H1 (cell line): ENCODE results near the gene GSG1L2.

ENCODE experiments used
- CTCF ChIP-seq, 3 experiments: IDR thresholded peaks; 1 replicate in 2 of 3; 2 replicates in 1 of 3; pipeline versions ENCODE4 v1.5.1 to v1.6.1; 2011; ENCODE audit warnings: low read length in 3 of 3, mild to moderate bottlenecking in 3 of 3, inconsistent platforms in 2 of 3, low read depth in 1 of 3, moderate library complexity in 1 of 3; ENCODE audit not compliant: insufficient read depth in 1 of 3; ENCODE audit errors: control extremely low read depth in 1 of 3
- EZH2 ChIP-seq: fragments of 200-600 bp; sonication (generic); IDR thresholded peaks from 2 replicates; pipeline ENCODE4 v1.7.1; 2012; ENCODE audit warnings: low read depth, mild to moderate bottlenecking, moderate library complexity, low read length, inconsistent platforms; ENCODE audit not compliant: severe bottlenecking
- POLR2AphosphoS5 ChIP-seq: IDR thresholded peaks from 2 replicates; pipeline ENCODE4 v1.6.1; 2011; ENCODE audit warnings: low read depth, low read length

- peak; percentile 31 to 47 (median 35); a peak in 3 of 4 replicates for TF ChIP-seq CTCF (IDR thresholded peaks at IDR 0.05; ENCODE audit: control extremely low read depth in 1 of 3, insufficient read depth in 1 of 3, low read depth in 1 of 3, low read length in 3 of 3)
- no peak for TF ChIP-seq POLR2AphosphoS5
- TF ChIP-seq EZH2, result no peak
These were observed 2.2 kb upstream of the GSG1L2 start for GRCh38 chr17:9824094-9824493.
